Inflammatory macrophage (primary cell): Measurements from ENCODE around the gene SSNA1.
A peak's percentile ranks its signal among the peaks of the same experiment; 100 is the strongest.
"Not testable (repeated sequence)": the region's sequence is repeated elsewhere in the genome, so short reads cannot be mapped to it uniquely, and the experiment has no call there.

ENCODE experiments used
- DNase-seq, 2 donors: peaks; one replicate each; pipeline ENCODE4 v3.0.0-alpha.2; 2020 to 2022

The SSNA1 gene

GRCh38 chr9:137234055-137234697, 45.7 kb downstream of the SSNA1 start:
- no peak for DNase-seq

GRCh38 chr9:137234758-137235423, 46.4 kb downstream of the SSNA1 start:
- no peak for DNase-seq

GRCh38 chr9:137235424-137236237, 47.2 kb downstream of the SSNA1 start:
- no peak for DNase-seq

GRCh38 chr9:137236238-137236935, 47.9 kb downstream of the SSNA1 start:
- DNase-seq = peak; percentile 77 to 85

- no peak for DNase-seq
These were observed 48.5 kb downstream of the SSNA1 start for GRCh38 chr9:137236936-137237421.

- no peak for DNase-seq
These were observed 49.6 kb downstream of the SSNA1 start for GRCh38 chr9:137237759-137238726.

GRCh38 chr9:137239541-137240200, 51.2 kb downstream of the SSNA1 start:
- not testable (repeated sequence) for DNase-seq
